NCI-H524 treated with DMSO at 0.1 percent for 48 hours (cell line): ENCODE results near the gene C18orf32.
A peak's percentile ranks its signal among the peaks of the same experiment; 100 is the strongest.
"Not testable (repeated sequence)": the region's sequence is repeated elsewhere in the genome, so short reads cannot be mapped to it uniquely, and the experiment has no call there.

Experiments
- DNase-seq: peaks from one replicate; lab custom pipeline; 2025; lab: John Stamatoyannopoulos, UW

The C18orf32 gene

GRCh38 chr18:49500201-49500921 lies 13.3 kb upstream of the C18orf32 start:
- DNase-seq: no peak

- DNase-seq: no peak
These were observed 12.1 kb upstream of the C18orf32 start for GRCh38 chr18:49499046-49499637.

GRCh38 chr18:49495480-49495879 lies 8.4 kb upstream of the C18orf32 start:
- no peak for DNase-seq

GRCh38 chr18:49495076-49495475 lies 8.0 kb upstream of the C18orf32 start:
- no peak for DNase-seq

- DNase-seq: no peak
These were observed 7.6 kb upstream of the C18orf32 start for GRCh38 chr18:49494660-49495059.

DNA sequence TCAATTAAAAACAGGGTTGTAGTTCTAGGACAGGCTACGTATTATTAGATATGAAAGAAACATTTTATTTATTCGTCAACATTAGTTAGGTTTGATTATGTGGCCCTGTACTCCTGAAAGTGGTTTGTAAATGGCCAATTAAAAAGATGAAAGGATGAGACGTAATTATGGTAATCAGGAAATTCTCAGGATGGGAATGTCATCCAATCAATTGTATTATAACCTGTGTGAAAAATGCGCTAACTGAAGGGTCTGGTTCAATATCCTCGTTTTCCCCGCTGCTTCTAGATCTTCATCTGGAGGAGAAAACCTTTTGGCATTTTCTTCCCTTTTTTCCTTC lies 5.6 kb upstream of the C18orf32 start:
- no peak for DNase-seq

DNA sequence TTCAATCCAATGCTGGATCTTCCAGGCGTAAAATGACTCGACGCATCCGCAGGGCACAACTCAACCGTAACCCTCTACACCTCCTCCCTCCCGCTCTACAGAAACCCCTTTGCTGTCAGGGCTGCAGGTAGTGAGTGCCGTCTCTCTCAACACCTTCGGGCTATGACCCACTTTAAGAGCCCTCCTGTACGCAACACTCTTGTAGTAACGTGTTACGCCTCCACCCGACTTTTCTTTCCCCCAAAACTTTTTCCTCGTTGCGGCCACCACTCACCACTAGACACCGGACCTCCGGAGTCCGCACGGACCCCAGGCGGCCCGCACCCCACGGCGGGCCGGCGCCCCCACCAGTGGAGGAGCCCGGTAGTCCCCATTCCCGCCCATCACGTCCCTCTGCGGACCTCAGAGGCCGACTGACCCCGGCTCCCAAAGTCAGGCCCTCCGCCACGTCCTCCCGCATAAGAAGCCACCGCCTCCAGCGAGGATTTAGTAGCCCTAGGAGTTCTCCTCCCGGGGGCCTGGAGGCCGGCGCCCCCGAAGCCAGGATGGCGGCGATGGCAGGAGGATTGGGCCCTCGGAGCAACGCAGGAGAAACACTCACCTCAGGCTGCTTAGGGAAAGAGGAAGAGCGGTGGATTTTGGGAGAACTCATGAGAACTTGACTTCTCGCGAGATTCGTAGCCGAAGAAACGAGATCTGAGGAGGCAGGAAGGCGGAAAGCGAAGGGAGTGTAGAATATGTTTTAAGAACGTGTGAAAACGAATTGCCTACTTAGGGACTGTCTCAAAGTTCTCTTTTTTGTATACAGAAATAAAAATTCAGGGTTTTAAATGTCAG lies 5.0 kb upstream of the C18orf32 start, which contains the start of gene RPL17:
Gene RPL17 (minus strand): TSS at position 609 of the 837 bp plus-strand sequence.
- peak; percentile 89 for DNase-seq

DNA sequence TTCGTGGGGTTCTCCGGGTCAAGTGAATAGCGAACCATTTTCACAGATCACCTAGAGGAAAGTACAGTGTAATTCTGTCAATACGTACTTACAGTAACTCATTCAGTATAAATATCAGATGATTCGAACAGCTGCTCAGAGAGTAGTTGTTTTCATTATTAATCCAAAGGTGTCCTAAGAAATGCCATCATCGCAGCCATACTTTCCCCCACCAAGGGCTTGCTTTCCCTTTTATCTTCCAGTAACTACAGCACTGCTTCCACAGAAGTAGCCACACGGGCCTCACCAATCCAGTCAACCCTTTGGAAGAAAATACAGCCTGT lies 4.5 kb upstream of the C18orf32 start:
- DNase-seq: no peak

- no peak for DNase-seq
These were observed 3.3 kb upstream of the C18orf32 start for GRCh38 chr18:49490246-49490762.

- DNase-seq: no peak
These were observed 777 bp upstream of the C18orf32 start for GRCh38 chr18:49487711-49488310.

- no peak for DNase-seq
These were observed 455 bp downstream of the C18orf32 start for GRCh38 chr18:49486606-49486952.

GRCh38 chr18:49486134-49486533 lies 900 bp downstream of the C18orf32 start:
- no peak for DNase-seq

GRCh38 chr18:49483198-49483597 lies 3.8 kb downstream of the C18orf32 start:
- DNase-seq: no peak

DNA sequence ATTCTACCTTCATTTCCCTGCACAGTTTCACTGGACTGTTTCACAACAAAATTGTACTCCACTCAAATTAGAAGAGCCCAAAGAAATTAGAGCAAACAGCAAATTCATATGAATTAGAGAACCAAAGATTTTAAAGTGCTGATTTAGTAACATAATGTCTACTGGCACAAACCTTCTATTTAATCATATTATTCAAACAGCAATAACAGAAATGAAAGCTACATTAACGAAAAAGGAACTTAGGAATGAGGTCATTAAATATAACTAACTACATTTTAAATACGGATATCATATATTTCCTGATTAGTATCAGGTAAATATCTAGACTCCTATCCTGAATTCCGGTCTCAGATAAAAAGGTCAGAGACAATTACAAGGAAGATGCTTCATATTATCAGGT lies 5.1 kb downstream of the C18orf32 start:
- DNase-seq: no peak

DNA sequence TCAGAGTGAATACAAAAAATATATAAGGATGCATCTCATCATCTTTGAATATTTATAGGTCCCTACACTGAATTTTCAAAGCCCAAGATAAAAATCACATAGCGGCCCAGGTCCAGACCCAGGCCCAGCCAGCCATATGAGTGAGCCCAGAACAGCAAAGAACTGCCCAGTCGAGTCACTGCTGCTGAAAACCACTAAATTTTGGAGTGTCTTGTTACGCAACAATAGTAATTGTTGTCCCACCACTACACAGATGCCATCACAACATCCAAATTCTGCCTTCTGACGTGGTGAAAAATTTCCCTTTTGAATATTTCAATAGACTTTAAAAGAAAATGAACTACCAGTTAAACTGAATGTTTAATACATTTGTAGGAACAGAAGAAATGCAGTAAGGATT lies 5.7 kb downstream of the C18orf32 start:
- DNase-seq: no peak

GRCh38 chr18:49479381-49480137 lies 7.5 kb downstream of the C18orf32 start:
- no peak for DNase-seq

GRCh38 chr18:49476664-49477411 lies 10.2 kb downstream of the C18orf32 start:
- no peak for DNase-seq

DNA sequence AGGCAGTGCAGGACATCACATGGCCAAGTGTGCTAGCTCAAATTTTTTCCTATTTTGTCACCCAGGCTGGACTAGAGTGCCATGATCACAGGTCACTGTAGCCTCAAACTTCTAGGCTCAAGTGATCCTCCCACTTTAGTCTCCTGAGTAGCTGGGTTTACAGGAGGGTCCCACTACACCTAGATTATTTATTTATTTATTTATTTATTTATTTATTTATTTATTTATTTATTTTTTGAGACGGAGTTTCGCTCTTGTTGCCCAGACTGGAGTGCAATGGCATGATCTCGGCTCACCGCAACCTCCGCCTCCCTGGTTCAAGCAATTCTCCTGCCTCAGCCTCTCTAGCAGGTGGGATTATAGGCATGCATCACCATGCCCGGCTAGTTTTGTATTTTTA lies 12.1 kb downstream of the C18orf32 start:
- DNase-seq: not testable (repeated sequence)

DNA sequence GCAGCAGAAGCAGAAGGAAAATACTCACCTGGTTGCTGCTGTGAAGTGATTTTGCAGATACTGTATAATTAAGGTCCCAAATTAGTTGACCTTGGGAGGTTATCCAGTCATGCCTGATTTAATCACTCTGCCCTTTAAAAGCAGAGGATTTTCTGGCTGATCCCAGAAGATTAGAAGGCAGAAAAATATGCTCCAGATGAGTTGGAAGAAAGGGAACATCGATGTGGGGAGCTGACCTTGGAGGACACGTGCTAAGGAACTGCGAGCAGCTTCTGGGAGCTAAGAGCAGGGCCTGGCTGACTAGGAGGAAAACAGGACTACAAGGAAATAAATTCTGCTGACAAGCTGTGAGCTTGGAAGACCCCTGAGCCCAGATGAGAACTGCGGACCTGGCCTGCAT lies 13.3 kb downstream of the C18orf32 start:
- DNase-seq: no peak

GRCh38 chr18:49472459-49472858 lies 14.6 kb downstream of the C18orf32 start:
- DNase-seq: no peak

GRCh38 chr18:49471532-49471931 lies 15.5 kb downstream of the C18orf32 start:
- no peak for DNase-seq
